ENCODE data around the gene VSIR.

GRCh38 chr10:71811351-71811750 is 38.0 kb upstream of the VSIR start:
- TF ChIP-seq CUX1 (IDR thresholded peaks at IDR 0.05; ENCODE audit: insufficient replicate concordance, low read depth, low read length) (no peak), MAX (IDR thresholded peaks at IDR 0.05; ENCODE audit: low read depth, low read length) (no peak), CTCF (IDR thresholded peaks at IDR 0.05 in 2 of 3, conservative IDR thresholded peaks at IDR 0.05 in 1 of 3; ENCODE audit: control insufficient read depth in 2 of 3, extremely low read depth in 1 of 3, insufficient read depth in 1 of 3, low read depth in 3 of 3, low read length in 3 of 3) (no peak), TAF1 (IDR thresholded peaks at IDR 0.05; ENCODE audit: borderline replicate concordance, low read depth, low read length) (no peak), CHD4 (IDR thresholded peaks at IDR 0.05) (no peak), EZH2 (IDR thresholded peaks at IDR 0.05; ENCODE audit: borderline replicate concordance, control insufficient read depth, low read depth, low read length) (no peak), EP300 (IDR thresholded peaks at IDR 0.05; ENCODE audit: borderline replicate concordance in 1 of 2, control insufficient read depth in 1 of 2, low read depth in 2 of 2, low read length in 2 of 2) (no peak), SPI1 (IDR thresholded peaks at IDR 0.05; ENCODE audit: borderline replicate concordance, insufficient read depth, low read depth, low read length) (no peak)
